ENCODE measurements around the gene MORF4L2.
"Not testable (repeated sequence)": the region's sequence is repeated elsewhere in the genome, so short reads cannot be mapped to it uniquely, and the experiment has no call there.

The MORF4L2 gene

GRCh38 chrX:103678199-103678993 lies 8.1 kb downstream of the MORF4L2 start:
- no peak for DNase-seq

GRCh38 chrX:103674531-103675454 lies 11.7 kb downstream of the MORF4L2 start:
- DNase-seq: no peak

GRCh38 chrX:103669745-103670144 lies 16.8 kb downstream of the MORF4L2 start:
- DNase-seq: no peak

- no peak for DNase-seq
Measured at GRCh38 chrX:103666202-103667107, 20.0 kb downstream of the MORF4L2 start.

DNA sequence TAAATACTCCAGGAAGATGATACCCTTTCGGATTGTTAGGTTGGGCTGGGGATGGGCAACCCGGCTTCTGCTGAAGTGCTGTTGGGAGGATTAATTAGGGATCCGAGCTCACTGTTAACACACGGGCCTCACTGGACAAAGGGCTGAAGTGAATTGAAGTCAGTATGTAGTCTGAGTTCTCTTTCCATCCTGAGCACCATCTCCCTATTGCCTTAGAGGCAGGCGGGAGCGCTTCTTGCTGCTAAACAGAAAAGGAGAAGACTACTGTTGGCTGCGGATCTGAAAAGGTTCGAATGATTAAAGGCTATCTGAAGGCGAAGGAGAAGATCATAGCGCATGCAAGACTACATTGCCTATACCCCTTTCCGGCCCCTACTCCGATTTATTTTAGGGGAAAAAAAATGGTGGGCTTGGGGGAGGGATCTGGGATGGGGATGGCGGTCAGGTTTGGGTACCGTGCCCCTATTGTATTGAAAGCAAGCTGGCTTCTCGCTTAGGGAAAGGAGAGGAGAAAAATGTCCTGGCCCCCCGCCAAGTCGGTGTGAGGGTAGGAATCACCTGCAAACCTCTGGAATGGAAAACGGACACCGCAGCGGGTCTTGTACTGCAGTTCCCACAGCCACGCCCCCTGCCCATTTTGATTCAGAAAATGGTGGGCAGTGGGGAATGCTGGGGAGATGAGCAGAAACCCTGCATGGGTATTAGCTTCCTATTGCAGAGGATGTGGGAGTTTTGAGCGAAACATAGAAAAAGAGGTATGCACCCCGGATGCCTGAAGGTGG lies 22.3 kb downstream of the MORF4L2 start:
- no peak for DNase-seq

GRCh38 chrX:103659460-103659859 lies 27.0 kb downstream of the MORF4L2 start:
- not testable (repeated sequence) for DNase-seq

DNA sequence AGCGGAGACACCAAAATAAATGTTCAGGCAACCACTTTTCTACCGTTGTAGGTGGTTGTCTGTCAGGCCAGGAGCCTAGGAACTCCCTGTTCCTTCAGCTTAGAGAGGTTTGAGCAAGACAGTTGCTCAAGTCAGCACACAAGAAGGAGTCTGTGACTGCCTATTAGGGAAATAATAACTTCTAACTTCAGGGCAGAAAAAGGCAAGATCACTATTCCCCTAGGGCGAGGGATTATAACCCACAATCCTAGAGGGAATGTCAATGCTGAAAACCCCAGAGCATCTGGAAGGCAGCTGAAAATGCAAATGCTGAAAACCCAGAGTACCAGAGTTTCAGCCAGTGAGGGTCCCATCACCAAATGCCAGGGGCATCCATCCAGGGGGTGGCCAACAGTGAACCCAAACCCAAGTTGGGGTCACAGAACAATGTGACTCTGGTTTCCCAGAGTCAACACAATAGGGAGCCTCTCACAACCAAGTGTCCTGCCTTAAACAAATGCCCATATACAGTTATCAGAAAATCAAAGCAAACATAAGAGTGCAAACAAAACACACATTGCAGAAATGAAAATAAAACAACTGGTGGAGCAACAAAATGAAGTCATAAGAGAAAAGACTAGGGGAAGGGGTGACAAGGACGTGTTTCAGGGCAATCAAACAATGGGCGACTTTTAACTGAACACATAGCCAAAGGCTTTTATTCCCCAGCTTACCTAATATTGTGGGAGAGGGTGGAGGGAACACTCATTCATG lies 27.6 kb downstream of the MORF4L2 start:
- no peak for DNase-seq

DNA sequence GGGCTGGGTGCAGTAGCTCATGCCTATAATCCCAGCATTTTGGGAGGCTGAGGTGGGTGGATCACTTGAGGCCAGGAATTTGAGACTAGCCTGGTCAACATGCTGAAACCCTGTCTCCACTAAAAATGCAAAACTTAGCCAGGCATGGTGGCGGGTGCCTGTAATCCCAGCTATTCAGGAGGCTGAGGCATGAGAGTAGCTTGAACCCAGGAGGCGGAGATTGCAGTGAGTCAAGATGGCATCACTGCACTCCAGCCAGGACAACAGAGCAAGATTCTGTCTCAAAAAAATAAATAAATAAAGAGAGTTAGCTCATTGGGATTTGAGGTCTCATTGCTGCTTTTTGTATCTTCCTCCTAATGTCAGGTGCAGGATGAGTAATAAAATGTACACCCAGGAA lies 29.4 kb downstream of the MORF4L2 start:
- DNase-seq: not testable (repeated sequence)

DNA sequence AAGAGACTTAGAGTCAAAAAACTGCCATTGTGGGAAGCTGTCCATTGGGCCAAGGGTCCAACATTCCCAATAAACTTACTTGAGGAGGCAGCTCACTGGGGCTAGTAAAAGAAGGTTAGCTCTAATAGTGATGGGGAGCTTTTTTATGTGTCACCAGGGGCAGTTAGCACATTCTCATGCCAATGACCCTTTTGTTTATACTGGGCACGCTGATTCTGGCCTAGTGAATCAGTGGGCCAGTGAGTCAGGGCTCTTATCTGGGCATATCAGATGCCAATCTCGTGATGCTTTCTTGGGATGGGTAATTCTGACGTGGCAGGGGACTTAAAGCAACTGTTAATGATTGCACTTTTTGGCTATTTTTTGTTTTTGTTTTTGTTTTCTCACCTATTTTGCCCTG lies 29.9 kb downstream of the MORF4L2 start:
- no peak for DNase-seq

- DNase-seq: not testable (repeated sequence)
Measured at GRCh38 chrX:103655230-103656000, 31.1 kb downstream of the MORF4L2 start.

- no peak for DNase-seq
Measured at GRCh38 chrX:103651151-103651773, 35.2 kb downstream of the MORF4L2 start.

DNA sequence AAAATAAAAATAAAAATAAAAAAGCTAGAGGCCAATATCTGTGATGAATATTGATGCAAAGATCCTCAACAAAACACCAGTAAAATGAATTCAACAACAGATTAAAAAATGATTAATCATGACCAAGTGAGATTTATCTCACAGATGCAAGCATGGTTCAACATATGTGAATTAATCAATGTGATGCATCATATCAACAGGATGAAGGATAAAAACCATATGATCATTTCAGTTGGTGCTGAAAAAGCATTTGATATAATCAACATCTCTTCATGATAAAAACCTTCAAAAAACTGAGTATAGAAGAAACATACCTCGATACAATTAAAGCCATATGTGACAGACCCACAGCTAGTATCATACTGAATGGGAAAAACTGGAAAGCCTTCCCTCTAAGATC lies 38.9 kb downstream of the MORF4L2 start:
- no peak for DNase-seq

GRCh38 chrX:103644125-103644524 lies 42.4 kb downstream of the MORF4L2 start:
- DNase-seq: no peak

DNA sequence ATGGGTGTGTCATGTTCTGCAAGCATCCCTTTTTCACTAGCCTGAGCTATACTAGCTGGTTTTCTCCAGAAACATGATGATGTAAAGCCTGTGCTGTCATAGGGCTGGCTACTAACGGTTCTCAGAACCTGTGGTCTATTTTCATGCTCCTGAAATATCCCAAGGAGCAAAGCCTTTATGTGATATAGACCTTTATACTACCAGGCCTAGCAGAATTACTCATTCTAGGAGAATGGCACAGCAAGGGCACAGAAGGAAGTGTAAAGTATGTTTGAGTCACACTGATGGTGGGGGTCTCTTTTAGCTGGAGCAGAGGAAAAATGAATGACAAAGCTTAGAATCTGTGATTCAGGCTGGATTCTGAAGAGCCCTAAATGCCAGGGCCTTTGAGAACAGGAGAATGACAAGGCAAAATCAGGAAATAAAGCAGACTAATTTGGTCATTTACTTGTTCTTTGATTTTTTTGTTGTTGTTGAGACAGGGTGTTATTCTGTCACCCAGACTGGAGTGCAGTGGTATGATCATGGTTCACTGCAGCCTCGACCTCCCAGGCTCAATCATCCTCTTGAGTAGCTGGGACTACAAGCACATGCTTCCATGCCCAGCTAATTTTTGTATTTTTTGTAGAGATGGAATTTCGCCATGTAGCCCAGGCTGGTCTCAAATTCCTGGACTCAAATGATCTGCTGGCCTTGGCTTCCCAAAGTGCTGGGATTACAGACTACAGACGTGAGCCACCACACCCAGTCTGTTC lies 45.9 kb downstream of the MORF4L2 start:
- DNase-seq: no peak

- DNase-seq: not testable (repeated sequence)
Measured at GRCh38 chrX:103638479-103639346, 47.8 kb downstream of the MORF4L2 start.

GRCh38 chrX:103637604-103638338 lies 48.7 kb downstream of the MORF4L2 start:
- no peak for DNase-seq

DNA sequence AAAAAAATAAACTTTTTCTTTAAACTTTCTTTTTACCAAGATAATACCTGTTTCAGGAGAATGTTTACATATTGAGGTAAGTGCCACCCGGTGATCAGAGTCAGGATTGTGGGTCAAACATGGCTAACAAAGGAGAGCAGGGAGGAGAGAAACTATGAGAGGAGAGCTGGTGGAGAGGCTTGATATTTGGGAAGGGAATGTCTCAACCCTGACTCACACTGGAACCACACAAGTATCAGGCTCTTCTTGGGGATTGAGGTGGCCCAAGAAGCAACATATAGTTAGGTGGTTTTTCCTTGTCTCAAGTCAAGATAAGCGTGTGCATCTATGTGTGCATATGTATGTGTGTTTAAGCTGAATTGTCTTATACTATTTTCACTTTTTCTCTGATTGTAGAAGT lies 51.1 kb downstream of the MORF4L2 start:
- no peak for DNase-seq
